Natural killer cell (primary cell): ENCODE data around the gene FOLR1. TPM values are rescaled to one million over a fixed set of nuclear protein-coding genes. Genes with fewer than 3 reads are reported as not detected.
"Not testable (repeated sequence)": the region's sequence is repeated elsewhere in the genome, so short reads cannot be mapped to it uniquely, and the experiment has no call there.

ENCODE experiments used
- ATAC-seq, 3 donors: fragments of 150-1000 bp in 2 of 3; fragments of 200-7000 bp in 1 of 3; cut with Tn5 transposase; 1 replicate in 1 of 3; 2 replicates in 2 of 3; pipeline ENCODE4 v1.10.0; 2021; ENCODE audit warnings: mild to moderate bottlenecking in 2 of 3, moderate library complexity in 2 of 3
- DNase-seq, 2 donors: peaks; one replicate each; pipeline versions ENCODE4 v3.0.0 to v3.0.0-alpha.2; 2013 to 2021; ENCODE audit warnings: mixed read lengths in 1 of 2
- H3K27ac ChIP-seq: one replicate; pipeline ENCODE4 v1.5.1; 2013; ENCODE audit warnings: mild to moderate bottlenecking, low read length
- H3K27me3 ChIP-seq: one replicate; pipeline ENCODE4 v1.6.1; 2013; ENCODE audit warnings: low read length; ENCODE audit not compliant: control insufficient read depth, insufficient read depth
- H3K36me3 ChIP-seq: one replicate; pipeline ENCODE4 v1.6.1; 2013; ENCODE audit warnings: low read length; ENCODE audit not compliant: control insufficient read depth, insufficient read depth
- H3K4me1 ChIP-seq: one replicate; pipeline ENCODE4 v1.6.1; 2013; ENCODE audit warnings: low read length; ENCODE audit not compliant: control insufficient read depth, insufficient read depth
- H3K4me3 ChIP-seq: one replicate; pipeline ENCODE4 v1.5.1; 2013; ENCODE audit warnings: low read length
- H3K9me3 ChIP-seq: one replicate; pipeline ENCODE4 v1.6.1; 2013; ENCODE audit warnings: low read length; ENCODE audit not compliant: control insufficient read depth, insufficient read depth
- H3K27ac Mint-ChIP-seq, 2 donors: one replicate each; pipeline ENCODE4 v1.8.0; 2022; ENCODE audit warnings: mild to moderate bottlenecking in 2 of 2, mixed read lengths in 2 of 2, moderate library complexity in 1 of 2
- H3K27me3 Mint-ChIP-seq, 2 donors: one replicate each; pipeline ENCODE4 v1.8.0; 2022; ENCODE audit warnings: low read depth in 2 of 2, mixed read lengths in 2 of 2
- H3K36me3 Mint-ChIP-seq: one replicate; pipeline ENCODE4 v1.8.0; 2022; ENCODE audit warnings: mixed read lengths
- H3K4me1 Mint-ChIP-seq, 2 donors: one replicate each; pipeline ENCODE4 v1.8.0; 2022; ENCODE audit warnings: mixed read lengths in 2 of 2
- H3K4me3 Mint-ChIP-seq: one replicate; pipeline ENCODE4 v1.8.0; 2022; ENCODE audit warnings: mild to moderate bottlenecking, moderate library complexity, mixed read lengths
- H3K9me3 Mint-ChIP-seq, 2 donors: one replicate each; pipeline ENCODE4 v1.8.0; 2022; ENCODE audit warnings: mixed read lengths in 2 of 2
- CTCF ChIP-seq: fragments of 200-600 bp; IDR thresholded peaks from one replicate; pipeline ENCODE4 v1.8.0; 2022; ENCODE audit warnings: antibody characterized with exemption
- WGBS: methylation state at CpG from one replicate; pipeline ENCODE4 v1.1.7; 2013; ENCODE audit warnings: missing lambda C conversion rate; ENCODE audit not compliant: insufficient coverage; 5-methylcytosine and 5-hydroxymethylcytosine counted together
- intact Hi-C: fragments of 100-400 bp; cut with micrococcal nuclease; formaldehyde crosslinking; loops from one replicate; pipeline ENCODE4 v1.14.2; 2022
- total RNA-seq, 4 donors: library from RNA; stranded (reverse); fragments of 120-200 nt in 1 of 4; gene quantifications; one replicate each; pipeline versions ENCODE4 v1.2.3 to v1.2.4, GENCODE V29; 2013 to 2022

FOLR1 gene
- total RNA-seq, 3 donors from 2014 or later (not counting 1 experiment from before 2014, with no cell fraction given): not detected

DNA sequence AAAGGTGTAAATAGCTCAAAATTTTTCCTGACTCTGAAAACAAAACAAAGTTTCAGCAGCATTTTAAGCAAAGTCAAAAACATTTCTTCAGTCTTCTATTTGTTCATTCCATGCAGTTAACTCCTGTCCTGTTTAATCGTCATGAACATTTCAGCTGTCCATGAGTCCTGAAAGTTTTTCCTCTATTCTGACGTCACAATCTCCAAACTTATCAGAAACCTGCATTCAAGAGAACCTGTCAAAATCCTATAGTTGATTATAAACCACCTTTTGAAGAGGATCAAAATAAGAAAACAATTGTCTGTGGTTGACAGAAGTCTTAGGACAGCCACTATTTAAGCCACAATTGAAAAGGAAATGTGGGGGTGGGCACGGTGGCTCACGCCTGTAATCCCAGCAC is 41.1 kb upstream of the FOLR1 start:
- peaks cover 0 to 4% of the 10 kb centered on the region in 2 donors for H3K27me3 Mint-ChIP-seq
- H3K27ac ChIP-seq: no peak overlapping the region
- no peaks in the 10 kb centered on the region for H3K27me3 ChIP-seq
- no peak for TF ChIP-seq CTCF
- WGBS: 57% methylated on average over 3 of the region's 4 CpGs
- no peak overlapping the region for H3K4me3 ChIP-seq
- H3K4me1 Mint-ChIP-seq: no peaks in the 10 kb centered on the region
- no peak overlapping the region for H3K27ac Mint-ChIP-seq
- H3K4me3 Mint-ChIP-seq: no peak overlapping the region
- no peaks in the 10 kb centered on the region for H3K9me3 ChIP-seq
- ATAC-seq (no peak), DNase-seq (no peak)
- H3K9me3 Mint-ChIP-seq: no peaks in the 10 kb centered on the region
- no peaks in the 10 kb centered on the region for H3K36me3 ChIP-seq
- no peaks in the 10 kb centered on the region for H3K4me1 ChIP-seq
- no peaks in the 10 kb centered on the region for H3K36me3 Mint-ChIP-seq
- intact Hi-C loops: no loop called here

DNA sequence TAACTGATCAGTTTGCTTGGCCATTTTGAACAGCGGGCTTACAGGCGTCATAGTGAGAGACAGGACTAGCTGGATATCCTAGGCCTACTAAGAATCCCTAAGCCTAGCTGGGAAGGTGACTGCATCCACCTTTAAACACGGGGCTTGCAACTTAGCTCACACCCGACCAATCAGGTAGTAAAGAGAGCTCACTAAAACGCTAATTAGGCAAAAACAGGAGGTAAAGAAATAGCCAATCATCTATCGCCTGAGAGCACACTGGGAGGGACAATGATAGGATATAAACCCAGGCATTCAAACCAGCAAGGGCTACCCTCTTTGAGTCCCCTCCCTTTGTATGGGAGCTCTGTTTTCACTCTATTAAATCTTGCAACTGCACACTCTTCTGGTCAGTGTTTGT is 38.1 kb upstream of the FOLR1 start:
- ATAC-seq, H3K4me3 ChIP-seq, H3K4me3 Mint-ChIP-seq, H3K27me3 Mint-ChIP-seq, H3K36me3 ChIP-seq, H3K27ac ChIP-seq, H3K4me1 Mint-ChIP-seq, H3K9me3 ChIP-seq, H3K9me3 Mint-ChIP-seq, H3K4me1 ChIP-seq, DNase-seq, intact Hi-C loops, H3K27ac Mint-ChIP-seq, H3K36me3 Mint-ChIP-seq, H3K27me3 ChIP-seq: not testable (repeated sequence)
- WGBS: 85% methylated on average over 5 of the region's 6 CpGs

DNA sequence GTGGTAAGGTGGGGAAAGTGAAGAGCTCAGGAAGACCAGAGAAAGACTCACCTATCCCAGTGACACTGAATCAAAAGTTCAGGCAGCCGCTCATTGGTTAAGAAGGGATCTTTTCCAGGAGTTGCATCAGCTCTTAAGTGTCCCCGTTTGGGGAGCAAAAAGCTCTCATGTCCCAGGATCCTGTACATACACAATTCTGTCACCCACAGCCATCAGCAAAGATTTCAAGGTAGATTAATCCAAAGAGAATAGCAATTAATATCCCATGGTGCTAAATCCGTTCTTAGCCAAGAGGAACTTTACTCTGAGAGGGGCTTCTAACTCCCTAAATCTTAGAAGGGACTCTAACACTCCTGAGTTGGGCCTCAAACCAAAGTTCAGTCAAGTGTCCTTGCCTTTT is 37.1 kb upstream of the FOLR1 start:
- Histone ChIP-seq H3K4me1 (no peaks in the 10 kb centered on the region), H3K27me3 (no peaks in the 10 kb centered on the region), H3K9me3 (no peaks in the 10 kb centered on the region), H3K4me3 (no peak overlapping the region), H3K27ac (no peak overlapping the region), H3K36me3 (no peaks in the 10 kb centered on the region)
- H3K36me3 Mint-ChIP-seq: no peaks in the 10 kb centered on the region
- DNase-seq (no peak), ATAC-seq (no peak)
- 84% methylated on average over 3 of the region's 3 CpGs for WGBS
- H3K27me3 Mint-ChIP-seq: peaks cover 6 to 9% of the 10 kb centered on the region in 2 donors
- intact Hi-C loops: no loop called here
- H3K27ac Mint-ChIP-seq: no peak overlapping the region
- TF ChIP-seq CTCF: no peak
- H3K4me3 Mint-ChIP-seq: no peak overlapping the region
- no peaks in the 10 kb centered on the region for H3K4me1 Mint-ChIP-seq
- no peaks in the 10 kb centered on the region for H3K9me3 Mint-ChIP-seq

DNA sequence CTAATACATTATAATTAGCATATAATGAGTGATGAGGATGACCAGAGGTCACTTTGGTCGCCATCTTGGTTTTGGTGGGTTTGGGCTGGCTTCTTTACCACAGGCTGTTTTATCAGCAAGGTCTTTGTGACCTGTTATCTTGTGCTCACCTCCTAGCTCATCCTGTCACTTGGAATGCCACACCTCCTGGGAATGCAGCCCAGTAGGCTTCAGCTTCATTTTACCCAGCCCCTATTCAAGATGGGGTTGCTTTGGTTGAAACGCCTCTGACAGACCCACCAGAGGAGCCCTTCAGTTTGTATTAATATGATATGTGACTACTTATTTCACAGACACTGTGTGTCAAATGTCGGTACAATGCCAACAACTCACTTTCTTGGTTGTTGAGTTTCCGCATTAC is 36.2 kb upstream of the FOLR1 start:
- peaks cover 11 to 13% of the 10 kb centered on the region in 2 donors for H3K27me3 Mint-ChIP-seq
- WGBS: 77% methylated on average over 3 of the region's 4 CpGs
- no peak overlapping the region for H3K4me3 ChIP-seq

More for the DNA sequence above, 36.2 kb upstream of the FOLR1 start:
- no peak for ATAC-seq
- TF ChIP-seq CTCF: no peak
- no peaks in the 10 kb centered on the region for H3K4me1 Mint-ChIP-seq
- Histone ChIP-seq H3K27me3 (no peaks in the 10 kb centered on the region), H3K9me3 (no peaks in the 10 kb centered on the region), H3K27ac (no peak overlapping the region), H3K36me3 (no peaks in the 10 kb centered on the region), H3K4me1 (no peaks in the 10 kb centered on the region)
- no peak overlapping the region for H3K27ac Mint-ChIP-seq
- intact Hi-C loops: no loop called here
- H3K36me3 Mint-ChIP-seq: no peaks in the 10 kb centered on the region
- DNase-seq: no peak
- H3K4me3 Mint-ChIP-seq: no peak overlapping the region
- H3K9me3 Mint-ChIP-seq: no peaks in the 10 kb centered on the region
